Peyer's patch (tissue), 4 donors: ENCODE results near the gene PCSK5.

Experiments used
- POLR2A ChIP-seq, 2 donors: fragments of 450-650 bp; IDR thresholded peaks; one replicate each; pipeline ENCODE4 v1.5.1; 2017; ENCODE audit warnings: antibody characterized with exemption in 2 of 2, mild to moderate bottlenecking in 2 of 2, moderate library complexity in 2 of 2
- TF ChIP-seq, protein P1 (sequence below), 6 experiments: fragments of 450-650 bp in 4 of 6; fragments of 200-600 bp in 2 of 6; sonication (generic) in 1 of 6; IDR thresholded peaks; one replicate each; pipeline ENCODE4 v1.5.1; 2017 to 2019; ENCODE audit warnings: antibody characterized with exemption in 6 of 6, mild to moderate bottlenecking in 3 of 6, moderate library complexity in 1 of 6

DNA sequence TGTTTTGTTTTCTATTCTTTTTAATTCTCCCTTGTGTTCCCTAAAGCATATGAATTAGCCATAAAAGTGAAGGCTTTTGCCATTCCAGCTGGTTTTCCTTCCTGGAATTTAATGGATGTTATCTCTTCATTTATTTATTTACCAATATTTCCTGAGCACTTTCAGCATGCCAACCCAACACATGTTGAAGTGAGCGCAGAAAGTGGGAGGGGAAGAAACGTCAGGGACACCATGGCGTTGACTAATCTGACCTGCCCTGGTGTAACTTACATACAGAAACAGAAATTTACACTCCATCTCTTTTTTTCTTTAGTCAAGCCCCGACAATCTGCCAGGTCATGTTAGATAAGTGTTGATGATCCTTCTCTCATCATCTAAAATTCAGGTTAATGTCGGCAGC is 247.5 kb downstream of the PCSK5 start:
- TF ChIP-seq, protein P1, sequence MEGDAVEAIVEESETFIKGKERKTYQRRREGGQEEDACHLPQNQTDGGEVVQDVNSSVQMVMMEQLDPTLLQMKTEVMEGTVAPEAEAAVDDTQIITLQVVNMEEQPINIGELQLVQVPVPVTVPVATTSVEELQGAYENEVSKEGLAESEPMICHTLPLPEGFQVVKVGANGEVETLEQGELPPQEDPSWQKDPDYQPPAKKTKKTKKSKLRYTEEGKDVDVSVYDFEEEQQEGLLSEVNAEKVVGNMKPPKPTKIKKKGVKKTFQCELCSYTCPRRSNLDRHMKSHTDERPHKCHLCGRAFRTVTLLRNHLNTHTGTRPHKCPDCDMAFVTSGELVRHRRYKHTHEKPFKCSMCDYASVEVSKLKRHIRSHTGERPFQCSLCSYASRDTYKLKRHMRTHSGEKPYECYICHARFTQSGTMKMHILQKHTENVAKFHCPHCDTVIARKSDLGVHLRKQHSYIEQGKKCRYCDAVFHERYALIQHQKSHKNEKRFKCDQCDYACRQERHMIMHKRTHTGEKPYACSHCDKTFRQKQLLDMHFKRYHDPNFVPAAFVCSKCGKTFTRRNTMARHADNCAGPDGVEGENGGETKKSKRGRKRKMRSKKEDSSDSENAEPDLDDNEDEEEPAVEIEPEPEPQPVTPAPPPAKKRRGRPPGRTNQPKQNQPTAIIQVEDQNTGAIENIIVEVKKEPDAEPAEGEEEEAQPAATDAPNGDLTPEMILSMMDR (IDR thresholded peaks at IDR 0.05): no peak
- no peak for TF ChIP-seq POLR2A (IDR thresholded peaks at IDR 0.05)
